Peyer's patch (tissue), 4 donors: ENCODE measurements around the gene ARHGAP19.

Experiments
- POLR2A ChIP-seq, 2 donors: fragments of 450-650 bp; IDR thresholded peaks; one replicate each; pipeline ENCODE4 v1.5.1; 2017; ENCODE audit warnings: antibody characterized with exemption in 2 of 2, mild to moderate bottlenecking in 2 of 2, moderate library complexity in 2 of 2
- TF ChIP-seq, protein P1 (sequence below), 6 experiments: fragments of 450-650 bp in 4 of 6; fragments of 200-600 bp in 2 of 6; sonication (generic) in 1 of 6; IDR thresholded peaks; one replicate each; pipeline ENCODE4 v1.5.1; 2017 to 2019; ENCODE audit warnings: antibody characterized with exemption in 6 of 6, mild to moderate bottlenecking in 3 of 6, moderate library complexity in 1 of 6

DNA sequence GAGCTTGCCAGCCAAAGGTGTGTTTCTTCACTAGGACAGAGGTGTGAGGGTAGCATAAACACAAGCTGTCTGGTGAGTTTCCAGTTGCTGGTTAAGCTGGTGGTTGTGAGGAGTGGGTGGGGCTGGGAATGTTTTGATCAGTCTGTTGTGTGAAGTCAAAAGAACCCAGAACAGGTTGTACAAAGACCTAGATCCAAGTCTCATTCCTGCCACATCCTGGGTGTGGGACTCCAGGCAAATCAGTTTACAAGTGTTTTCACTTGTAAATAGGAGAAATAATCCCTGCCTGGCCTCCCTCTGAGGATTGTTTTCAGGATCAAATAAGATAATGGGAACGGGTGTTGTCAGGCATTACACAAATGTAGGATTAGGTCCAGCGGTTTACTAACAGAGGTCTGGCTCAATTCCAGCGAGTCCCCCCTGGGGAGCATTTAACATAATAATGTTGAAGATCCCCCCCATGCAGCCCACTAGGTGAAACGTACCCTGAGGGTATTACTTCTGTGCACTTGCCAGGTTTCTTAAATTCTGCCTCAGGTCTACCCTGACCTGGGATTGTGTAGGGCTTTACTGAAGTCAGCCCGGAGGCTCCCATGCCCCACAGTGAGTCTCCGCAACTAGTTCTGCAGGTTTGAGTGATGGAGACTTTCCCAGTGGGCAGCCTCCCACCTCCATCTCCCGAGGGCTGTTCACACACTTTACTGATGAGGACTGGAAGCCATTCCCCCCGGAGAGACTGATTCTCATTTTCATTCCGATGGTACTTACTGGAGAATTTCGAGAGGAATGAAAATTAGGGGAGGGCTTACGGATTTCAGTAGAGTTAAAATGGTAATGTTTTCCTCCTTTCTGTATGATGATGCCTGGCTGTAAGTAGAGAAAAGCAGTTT lies 44.8 kb upstream of the ARHGAP19 start:
- TF ChIP-seq, protein P1, sequence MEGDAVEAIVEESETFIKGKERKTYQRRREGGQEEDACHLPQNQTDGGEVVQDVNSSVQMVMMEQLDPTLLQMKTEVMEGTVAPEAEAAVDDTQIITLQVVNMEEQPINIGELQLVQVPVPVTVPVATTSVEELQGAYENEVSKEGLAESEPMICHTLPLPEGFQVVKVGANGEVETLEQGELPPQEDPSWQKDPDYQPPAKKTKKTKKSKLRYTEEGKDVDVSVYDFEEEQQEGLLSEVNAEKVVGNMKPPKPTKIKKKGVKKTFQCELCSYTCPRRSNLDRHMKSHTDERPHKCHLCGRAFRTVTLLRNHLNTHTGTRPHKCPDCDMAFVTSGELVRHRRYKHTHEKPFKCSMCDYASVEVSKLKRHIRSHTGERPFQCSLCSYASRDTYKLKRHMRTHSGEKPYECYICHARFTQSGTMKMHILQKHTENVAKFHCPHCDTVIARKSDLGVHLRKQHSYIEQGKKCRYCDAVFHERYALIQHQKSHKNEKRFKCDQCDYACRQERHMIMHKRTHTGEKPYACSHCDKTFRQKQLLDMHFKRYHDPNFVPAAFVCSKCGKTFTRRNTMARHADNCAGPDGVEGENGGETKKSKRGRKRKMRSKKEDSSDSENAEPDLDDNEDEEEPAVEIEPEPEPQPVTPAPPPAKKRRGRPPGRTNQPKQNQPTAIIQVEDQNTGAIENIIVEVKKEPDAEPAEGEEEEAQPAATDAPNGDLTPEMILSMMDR (IDR thresholded peaks at IDR 0.05), result no peak
- no peak for TF ChIP-seq POLR2A (IDR thresholded peaks at IDR 0.05)
